Astrocyte (in vitro differentiated cells and primary cell): ENCODE results near the gene HOMER1. TPM values are rescaled to one million over a fixed set of nuclear protein-coding genes. Genes with fewer than 3 reads are reported as not detected.
A peak's percentile ranks its signal among the peaks of the same experiment; 100 is the strongest.

ENCODE experiments used
- DNase-seq: peaks from one replicate; pipeline ENCODE4 v3.0.0-alpha.2; 2010; ENCODE audit warnings: low read depth
- FAIRE-seq: peaks from 2 replicates; lab custom pipeline; 2011; peaks lifted over from hg19 to GRCh38; lab: Jason Lieb, UNC
- H2AFZ ChIP-seq: 2 replicates; pipeline ENCODE4 v1.6.0; 2012; ENCODE audit warnings: low read depth, low read length, inconsistent platforms
- H3K27ac ChIP-seq: 2 replicates; pipeline ENCODE4 v1.5.1; 2011; ENCODE audit warnings: low read depth, low read length, inconsistent platforms
- H3K27me3 ChIP-seq: 2 replicates; pipeline ENCODE4 v1.6.0; 2011; ENCODE audit warnings: low read length, inconsistent platforms; ENCODE audit not compliant: insufficient read depth
- H3K36me3 ChIP-seq: 2 replicates; pipeline ENCODE4 v1.5.1; 2011; ENCODE audit warnings: low read length, inconsistent platforms; ENCODE audit not compliant: insufficient read depth
- H3K4me1 ChIP-seq: 2 replicates; pipeline ENCODE4 v1.5.1; 2011; ENCODE audit warnings: low read length, inconsistent platforms; ENCODE audit not compliant: insufficient read depth
- H3K4me2 ChIP-seq: 2 replicates; pipeline ENCODE4 v1.6.0; 2012; ENCODE audit warnings: low read length, inconsistent platforms
- H3K4me3 ChIP-seq: 2 replicates; pipeline ENCODE4 v1.5.1; 2011; ENCODE audit warnings: low read depth, mild to moderate bottlenecking, low read length, inconsistent platforms; ENCODE audit not compliant: insufficient read depth
- H3K79me2 ChIP-seq: 2 replicates; pipeline ENCODE4 v1.6.0; 2012; ENCODE audit warnings: mild to moderate bottlenecking, low read length, inconsistent platforms; ENCODE audit not compliant: insufficient read depth
- H3K9ac ChIP-seq: 2 replicates; pipeline ENCODE4 v1.6.0; 2012; ENCODE audit warnings: mild to moderate bottlenecking, low read length, inconsistent platforms
- H3K9me3 ChIP-seq: 2 replicates; pipeline ENCODE4 v1.5.1; 2012; ENCODE audit warnings: low read depth, mild to moderate bottlenecking, low read length, inconsistent platforms; ENCODE audit not compliant: insufficient read depth
- H4K20me1 ChIP-seq: 2 replicates; pipeline ENCODE4 v1.6.0; 2012; ENCODE audit warnings: low read length, inconsistent platforms; ENCODE audit not compliant: insufficient read depth
- H3K27ac Mint-ChIP-seq: one replicate; pipeline ENCODE4 v1.8.0; 2021; ENCODE audit warnings: mild to moderate bottlenecking, mixed read lengths; ENCODE audit not compliant: unreplicated experiment
- H3K27me3 Mint-ChIP-seq: one replicate; pipeline ENCODE4 v1.8.0; 2021; ENCODE audit warnings: low read depth, mixed read lengths; ENCODE audit not compliant: unreplicated experiment
- H3K36me3 Mint-ChIP-seq: one replicate; pipeline ENCODE4 v1.8.0; 2021; ENCODE audit warnings: low read depth, mixed read lengths; ENCODE audit not compliant: unreplicated experiment
- H3K4me1 Mint-ChIP-seq: one replicate; pipeline ENCODE4 v1.8.0; 2021; ENCODE audit warnings: low read depth, mixed read lengths; ENCODE audit not compliant: unreplicated experiment
- H3K4me3 Mint-ChIP-seq: one replicate; pipeline ENCODE4 v1.8.0; 2021; ENCODE audit warnings: mild to moderate bottlenecking, moderate library complexity, mixed read lengths; ENCODE audit not compliant: unreplicated experiment
- H3K9me3 Mint-ChIP-seq: one replicate; pipeline ENCODE4 v1.8.0; 2021; ENCODE audit warnings: mild to moderate bottlenecking, mixed read lengths; ENCODE audit not compliant: unreplicated experiment
- CTCF ChIP-seq: IDR thresholded peaks from 2 replicates; pipeline ENCODE4 v1.5.1; 2011; ENCODE audit warnings: low read depth, mild to moderate bottlenecking, inconsistent platforms, low read length, moderate library complexity; ENCODE audit not compliant: insufficient read depth
- EZH2 ChIP-seq: IDR thresholded peaks from 2 replicates; pipeline ENCODE4 v1.6.1; 2012; ENCODE audit warnings: mild to moderate bottlenecking, low read length, inconsistent platforms; ENCODE audit not compliant: insufficient read depth
- total RNA-seq: library from RNA; stranded (reverse); gene quantifications from 2 replicates; pipeline ENCODE4 v1.2.1, GENCODE V29; 2021

The HOMER1 gene
- total RNA-seq, 1 donor from 2014 or later: 26.9 TPM

GRCh38 chr5:79396265-79396664, 117.7 kb downstream of the HOMER1 start:
- Histone ChIP-seq H3K27ac (no peak overlapping the region), H3K27me3 (no peaks in the 10 kb centered on the region), H3K4me2 (no peak overlapping the region), H3K36me3 (peaks cover 4% of the 10 kb centered on the region), H3K4me1 (no peaks in the 10 kb centered on the region), H3K9me3 (no peaks in the 10 kb centered on the region), H4K20me1 (no peaks in the 10 kb centered on the region), H3K9ac (no peak overlapping the region), H3K4me3 (no peak overlapping the region), H3K79me2 (no peaks in the 10 kb centered on the region), H2AFZ (no peak overlapping the region)
- no peak overlapping the region for H3K27ac Mint-ChIP-seq
- no peaks in the 10 kb centered on the region for H3K27me3 Mint-ChIP-seq
- no peak for TF ChIP-seq EZH2
- no peak for TF ChIP-seq CTCF
- no peaks in the 10 kb centered on the region for H3K9me3 Mint-ChIP-seq
- no peak for FAIRE-seq
- H3K36me3 Mint-ChIP-seq: peaks cover 2% of the 10 kb centered on the region
- no peak overlapping the region for H3K4me3 Mint-ChIP-seq
- no peaks in the 10 kb centered on the region for H3K4me1 Mint-ChIP-seq
- DNase-seq: peak; percentile 19

- Histone ChIP-seq H3K4me2 (no peak overlapping the region), H3K27me3 (no peaks in the 10 kb centered on the region), H3K9me3 (no peaks in the 10 kb centered on the region), H2AFZ (no peak overlapping the region), H3K27ac (no peak overlapping the region), H3K9ac (no peak overlapping the region), H3K4me3 (no peak overlapping the region), H3K4me1 (no peaks in the 10 kb centered on the region), H3K36me3 (peaks cover 4% of the 10 kb centered on the region), H4K20me1 (no peaks in the 10 kb centered on the region), H3K79me2 (no peaks in the 10 kb centered on the region)
- Mint-ChIP-seq H3K27ac (no peak overlapping the region), H3K9me3 (no peaks in the 10 kb centered on the region), H3K36me3 (peaks cover 2% of the 10 kb centered on the region), H3K27me3 (no peaks in the 10 kb centered on the region), H3K4me3 (no peak overlapping the region), H3K4me1 (no peaks in the 10 kb centered on the region)
- FAIRE-seq (no peak), DNase-seq (no peak)
- no peak for TF ChIP-seq EZH2
- TF ChIP-seq CTCF: no peak
Observed at GRCh38 chr5:79395296-79395695, 118.6 kb downstream of the HOMER1 start.

GRCh38 chr5:79392776-79393175, 121.2 kb downstream of the HOMER1 start:
- no peak for FAIRE-seq
- TF ChIP-seq CTCF: no peak
- no peak for TF ChIP-seq EZH2
- Histone ChIP-seq H4K20me1 (no peaks in the 10 kb centered on the region), H2AFZ (no peak overlapping the region), H3K27me3 (no peaks in the 10 kb centered on the region), H3K27ac (no peak overlapping the region), H3K4me1 (no peaks in the 10 kb centered on the region), H3K4me2 (no peak overlapping the region), H3K9me3 (no peaks in the 10 kb centered on the region), H3K36me3 (peaks cover 4% of the 10 kb centered on the region), H3K79me2 (no peaks in the 10 kb centered on the region), H3K4me3 (no peak overlapping the region), H3K9ac (no peak overlapping the region)
- H3K4me3 Mint-ChIP-seq: no peak overlapping the region
- DNase-seq: no peak
- H3K36me3 Mint-ChIP-seq: no peaks in the 10 kb centered on the region
- no peaks in the 10 kb centered on the region for H3K27me3 Mint-ChIP-seq
- H3K9me3 Mint-ChIP-seq: no peaks in the 10 kb centered on the region
- H3K4me1 Mint-ChIP-seq: no peaks in the 10 kb centered on the region
- no peak overlapping the region for H3K27ac Mint-ChIP-seq
